ENCODE data around the gene NTHL1.
A peak's percentile ranks its signal among the peaks of the same experiment; 100 is the strongest.
"Not testable (repeated sequence)": the region's sequence is repeated elsewhere in the genome, so short reads cannot be mapped to it uniquely, and the experiment has no call there.

NTHL1 gene

DNA sequence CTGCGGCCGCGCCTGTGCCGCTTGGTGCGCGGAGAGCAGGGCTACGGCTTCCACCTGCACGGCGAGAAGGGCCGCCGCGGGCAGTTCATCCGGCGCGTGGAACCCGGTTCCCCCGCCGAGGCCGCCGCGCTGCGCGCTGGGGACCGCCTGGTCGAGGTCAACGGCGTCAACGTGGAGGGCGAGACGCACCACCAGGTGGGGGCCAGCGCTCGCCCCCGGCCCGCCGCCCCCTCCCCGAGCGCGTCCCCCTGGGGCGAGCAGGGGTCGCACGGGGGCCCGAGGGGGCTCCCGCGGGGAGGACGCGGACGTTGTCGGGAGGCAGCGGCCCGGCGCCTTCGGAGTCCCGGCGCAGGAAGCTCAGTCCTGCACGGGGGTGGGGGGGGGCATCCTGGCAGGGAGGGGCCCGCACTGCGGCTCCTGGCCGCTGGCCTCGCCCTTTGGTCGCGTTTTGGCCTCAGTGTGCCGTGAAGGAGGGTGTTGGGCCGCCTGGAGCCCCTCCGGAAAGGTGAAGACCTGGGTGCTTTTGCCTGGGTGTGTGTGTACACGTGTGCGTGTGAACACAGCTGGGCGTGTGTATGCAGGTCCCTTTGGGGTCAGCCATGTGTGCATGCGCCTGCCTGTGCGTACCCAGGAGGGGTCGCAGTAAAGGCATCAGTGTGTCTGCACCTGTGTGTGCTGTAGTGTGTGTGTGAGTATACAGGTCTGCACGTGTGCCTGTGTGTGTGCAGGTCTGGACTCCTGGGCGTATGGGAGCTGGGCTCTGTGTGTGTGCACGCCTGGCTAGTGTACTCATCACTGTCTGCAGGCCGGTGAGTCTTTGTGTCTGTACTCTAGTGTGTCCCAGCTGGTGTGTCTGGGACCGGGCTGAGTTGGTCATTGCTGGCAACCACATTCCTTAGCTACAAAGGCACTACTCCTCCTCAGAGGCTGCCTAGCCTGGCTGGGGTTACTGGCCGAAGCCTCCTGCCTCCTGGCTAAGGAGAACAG lies 20.3 kb downstream of the NTHL1 start:
- no peak for DNase-seq

- DNase-seq: no peak
These were observed 21.1 kb downstream of the NTHL1 start, which contains the start of gene NHERF2 for GRCh38 chr16:2026461-2027023. NHERF2 (plus strand) TSS chr16:2026902; CDS start chr16:2027006, 104 bp downstream.

GRCh38 chr16:2025878-2026460 lies 21.7 kb downstream of the NTHL1 start:
- DNase-seq: no peak

GRCh38 chr16:2025251-2025650 lies 22.4 kb downstream of the NTHL1 start:
- no peak for DNase-seq

DNA sequence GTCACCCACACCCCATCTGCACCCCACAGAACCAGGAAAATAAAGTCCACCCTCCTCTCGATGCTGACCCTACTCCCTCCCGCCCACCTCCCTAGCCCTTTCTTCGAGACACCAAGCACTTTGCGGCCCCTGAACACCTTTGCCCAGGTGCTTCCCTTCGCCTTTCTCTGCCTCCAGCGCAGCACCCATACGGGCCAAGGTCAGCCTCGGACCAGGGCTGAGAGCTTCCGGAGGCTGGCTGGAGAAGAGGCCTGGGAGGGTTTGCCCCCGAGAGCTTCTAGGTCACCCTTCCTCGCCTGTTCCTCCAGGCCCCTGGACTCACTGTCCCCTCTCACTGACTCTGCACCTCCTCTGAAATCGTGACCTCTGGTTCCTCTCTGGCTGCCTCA lies 23.6 kb downstream of the NTHL1 start:
- no peak for DNase-seq

- DNase-seq: peak; percentile 97
These were observed 24.3 kb downstream of the NTHL1 start for GRCh38 chr16:2023092-2024031.

- DNase-seq: peak; percentile 54
These were observed 24.9 kb downstream of the NTHL1 start for GRCh38 chr16:2022723-2023091.

GRCh38 chr16:2019921-2020831 lies 27.5 kb downstream of the NTHL1 start:
- no peak for DNase-seq

DNA sequence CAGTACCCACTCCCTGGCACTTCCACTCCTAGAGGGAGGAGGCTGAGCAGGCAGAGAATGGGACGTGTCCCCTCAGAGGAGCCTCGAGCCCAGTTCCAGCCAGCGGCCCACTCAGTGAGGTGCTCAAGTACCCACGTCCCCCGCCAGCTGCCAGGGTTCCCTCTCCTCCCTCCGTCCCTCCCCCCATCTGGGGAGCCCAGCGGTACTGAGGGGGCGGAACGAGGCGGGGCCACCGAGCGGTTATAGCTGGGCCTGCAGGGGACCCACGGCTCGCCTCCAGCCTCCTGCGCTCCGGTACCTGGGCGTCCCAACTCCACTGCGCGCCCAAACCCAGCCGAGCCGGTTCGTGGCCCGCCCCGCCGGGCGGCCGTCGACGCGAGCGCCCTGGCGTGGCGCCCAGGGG lies 28.1 kb downstream of the NTHL1 start, which contains the start of gene NPW:
NPW (plus strand) TSS at position 268 of the 403 bp plus-strand sequence.
- peak; percentile 47 for DNase-seq

GRCh38 chr16:2016407-2016922 lies 31.2 kb downstream of the NTHL1 start:
- DNase-seq: no peak

GRCh38 chr16:2015947-2016208 lies 31.8 kb downstream of the NTHL1 start:
- no peak for DNase-seq

GRCh38 chr16:2015117-2015946 lies 32.3 kb downstream of the NTHL1 start:
- no peak for DNase-seq

GRCh38 chr16:2013527-2013926 lies 34.1 kb downstream of the NTHL1 start:
- DNase-seq: no peak

- DNase-seq: not testable (repeated sequence)
These were observed 35.9 kb downstream of the NTHL1 start for GRCh38 chr16:2011726-2012125.

DNA sequence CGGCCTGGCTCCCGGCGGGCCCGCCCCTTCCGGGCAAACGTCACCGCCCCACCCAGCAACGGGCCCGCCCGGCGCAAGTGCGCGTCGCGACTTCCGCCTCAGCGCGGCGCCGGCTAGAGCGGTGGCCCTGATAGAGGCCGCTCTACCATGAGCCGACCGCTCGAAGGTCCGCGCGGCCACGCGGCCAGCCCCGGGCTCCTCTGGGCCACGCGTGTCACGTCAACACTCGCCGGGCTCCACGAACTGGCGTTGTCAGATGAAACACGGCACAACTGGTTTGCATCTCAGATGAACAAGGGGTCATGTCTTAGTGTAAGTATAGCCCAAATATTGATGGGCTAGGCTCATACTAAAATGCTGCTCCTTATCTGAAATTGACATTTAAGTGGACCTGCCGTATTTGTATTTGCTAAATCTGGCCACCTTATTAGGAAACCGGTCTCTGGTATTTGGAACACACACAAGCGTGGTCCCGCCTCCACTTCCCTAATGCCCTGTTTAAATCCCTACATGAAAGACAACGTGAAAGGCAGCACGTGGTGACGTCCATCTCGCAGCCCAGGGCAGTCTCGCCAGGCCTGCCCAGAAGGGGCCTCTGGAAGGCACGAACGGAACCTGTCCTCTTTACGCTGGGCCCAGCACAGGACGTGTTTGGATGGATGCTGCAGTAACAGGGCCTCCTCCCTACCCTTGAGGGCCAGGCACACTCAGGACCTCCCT lies 37.7 kb downstream of the NTHL1 start, which contains the start of gene ZNF598:
ZNF598 (minus strand) TSS at position 31 of the 720 bp plus-strand sequence.
- DNase-seq: peak; percentile 85

GRCh38 chr16:2009164-2009711 lies 38.4 kb downstream of the NTHL1 start:
- DNase-seq: no peak

DNA sequence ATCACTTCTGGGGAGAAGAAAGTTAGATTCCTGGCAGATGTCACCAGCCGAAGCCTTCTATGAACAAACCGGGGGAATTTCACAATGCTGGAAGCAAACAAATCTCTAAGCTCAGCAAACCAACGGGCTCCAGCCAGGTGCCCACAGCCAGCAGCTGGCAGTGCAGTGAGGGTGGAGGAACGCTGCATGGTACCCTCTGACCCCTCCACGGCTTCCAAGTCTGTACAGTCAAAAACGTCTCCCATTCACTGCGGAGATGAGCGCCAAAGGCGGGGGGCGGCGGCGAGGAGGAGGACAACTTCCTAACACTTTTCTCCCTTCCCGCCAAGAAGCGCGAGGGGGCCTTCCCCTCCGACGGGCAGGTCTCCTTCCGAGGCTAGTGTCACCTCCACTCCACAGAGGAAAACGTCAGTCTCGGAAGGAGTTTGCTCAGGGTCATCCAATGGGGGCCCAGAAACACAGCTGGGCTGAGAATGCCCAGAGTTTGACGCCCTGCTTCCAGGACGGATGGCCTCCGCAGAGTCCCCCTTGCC lies 38.9 kb downstream of the NTHL1 start:
- peak; percentile 68 for DNase-seq

GRCh38 chr16:2008009-2008526 lies 39.6 kb downstream of the NTHL1 start:
- no peak for DNase-seq

Measured in activated CD4-positive, alpha-beta T cell treated with anti-CD3 and anti-CD28 coated beads for 48 hours (primary cell).